Uterus (tissue), 2 donors: Measurements from ENCODE around the gene ITFG1.
"Not testable (repeated sequence)": the region's sequence is repeated elsewhere in the genome, so short reads cannot be mapped to it uniquely, and the experiment has no call there.

Experiments used
- CTCF ChIP-seq, 4 experiments: fragments of 200-600 bp in 2 of 4; fragments of 450-650 bp in 2 of 4; sonication (generic) in 2 of 4; IDR thresholded peaks; one replicate each; pipeline ENCODE4 v1.5.1; 2016 to 2019; ENCODE audit warnings: antibody characterized with exemption in 4 of 4, mild to moderate bottlenecking in 2 of 4, moderate library complexity in 1 of 4
- POLR2A ChIP-seq, 2 donors: fragments of 450-650 bp; IDR thresholded peaks; one replicate each; pipeline ENCODE4 v1.6.1; 2016; ENCODE audit warnings: antibody characterized with exemption in 2 of 2, mild to moderate bottlenecking in 1 of 2, moderate library complexity in 1 of 2

- not testable (repeated sequence) for TF ChIP-seq CTCF, POLR2A (IDR thresholded peaks at IDR 0.05)
Observed at GRCh38 chr16:47468070-47468689, 7.3 kb upstream of the ITFG1 start.
